Ovary (tissue), 9 donors: ENCODE measurements around the gene IL21R. TPM values are rescaled to one million over a fixed set of nuclear protein-coding genes. Genes with fewer than 3 reads are reported as not detected.

Experiments
- DNase-seq, 5 donors: peaks; one replicate each; pipeline ENCODE4 v3.0.0-alpha.2; 2019 to 2020
- H3K27ac ChIP-seq, 2 donors: fragments of 200-600 bp; one replicate each; pipeline versions ENCODE4 v1.5.1 to v1.8.0; 2019 to 2022
- H3K27me3 ChIP-seq: fragments of 200-600 bp; one replicate; pipeline ENCODE4 v1.8.0; 2022
- H3K36me3 ChIP-seq: fragments of 200-600 bp; sonication (generic); one replicate; pipeline ENCODE4 v1.5.1; 2019
- H3K4me1 ChIP-seq: one replicate; pipeline ENCODE4 v1.8.1; 2013; ENCODE audit warnings: mild to moderate bottlenecking, moderate library complexity; ENCODE audit not compliant: insufficient read depth
- H3K4me3 ChIP-seq: fragments of 200-600 bp; sonication (generic); one replicate; pipeline ENCODE4 v1.5.1; 2017
- H3K9me3 ChIP-seq, 2 donors: fragments of 200-600 bp in 1 of 2; sonication (generic) in 1 of 2; one replicate each; pipeline versions ENCODE4 v1.5.1 to v1.8.1; 2013 to 2019; ENCODE audit warnings: mild to moderate bottlenecking in 1 of 2, moderate library complexity in 1 of 2
- CTCF ChIP-seq, 3 donors: fragments of 450-650 bp in 2 of 3; fragments of 200-600 bp in 1 of 3; IDR thresholded peaks; one replicate each; pipeline versions ENCODE4 v1.5.1 to v1.8.0; 2016 to 2022; ENCODE audit warnings: antibody characterized with exemption in 3 of 3, mild to moderate bottlenecking in 1 of 3
- EP300 ChIP-seq: sonication (generic); formaldehyde crosslinking; IDR thresholded peaks from one replicate; pipeline ENCODE4 v1.6.1; 2017; ENCODE audit warnings: antibody characterized with exemption
- POLR2A ChIP-seq: fragments of 450-650 bp; IDR thresholded peaks from one replicate; pipeline ENCODE4 v1.6.1; 2017; ENCODE audit warnings: antibody characterized with exemption, mild to moderate bottlenecking, moderate library complexity
- WGBS, 3 donors: extraction: QIAGEN DNeasy Blood & Tissue Kit in 1 of 3; methylation state at CpG; one replicate each; pipeline versions ENCODE4 v1.1.5 to v1.1.7; 2013 to 2017; 5-methylcytosine and 5-hydroxymethylcytosine counted together
- intact Hi-C, 4 donors: fragments of 100-400 bp; cut with DNase I; formaldehyde crosslinking; loops; one replicate each; pipeline versions ENCODE4 v1.11.0 to v1.15.1; 2022 to 2023
- polyA plus RNA-seq, 2 donors: library from polyadenylated mRNA; stranded (reverse); fragments of 200-250 nt in 1 of 2; fragments of 350-450 nt in 1 of 2; fragmentation: Illumina TruSeq in 1 of 2; extraction: RNeasy Lipid Tissue Mini Kit (QIAGEN cat#74804) in 1 of 2; gene quantifications; one replicate each; pipeline ENCODE4 v1.2.3, GENCODE V29; 2013 to 2014
- total RNA-seq, 7 donors: library from RNA; depleted of rRNA in 2 of 7; stranded (reverse); fragments of >200 nt in 2 of 7; fragmentation: NEBNext Ultra II Directional in 3 of 7; extraction: Animal tissue kit (Norgen Biotek cat#: 25700) in 3 of 7; gene quantifications; one replicate each; pipeline versions ENCODE4 v1.1.0 to v1.2.4, GENCODE V29; 2016 to 2023
- donor health status: DM: no; HTN: no; CAD: no; lungs with moderate emphysema.
- donor health status: DM: no; HTN: no; CAD: no.
- donor health status: Bipolar disorder and iron deficiency.
- donor health status: DM: yes; HTN: yes; CAD: no.
- donor health status: DM: no; HTN: no; CAD: no.
- donor health status: DM: yes; HTN: yes; CAD: no.

Gene IL21R
- total and polyA plus RNA-seq, 9 donors: 0.01 to 1.00 (median 0.23) TPM; not detected in 2

GRCh38 chr16:27481282-27481934 is 79.4 kb downstream of the IL21R start:
- TF ChIP-seq CTCF (IDR thresholded peaks at IDR 0.05): no peak
- no peak for TF ChIP-seq EP300
- TF ChIP-seq POLR2A: no peak
- no peak for DNase-seq

GRCh38 chr16:27482397-27483087 is 80.6 kb downstream of the IL21R start:
- no peaks in the 10 kb centered on the region for H3K36me3 ChIP-seq
- no peak for TF ChIP-seq CTCF (IDR thresholded peaks at IDR 0.05)
- TF ChIP-seq EP300: no peak
- TF ChIP-seq POLR2A: no peak
- H3K27me3 ChIP-seq: no peaks in the 10 kb centered on the region
- intact Hi-C loops: no loop called here
- no peak overlapping the region for H3K4me3 ChIP-seq
- H3K4me1 ChIP-seq: no peaks in the 10 kb centered on the region
- no peaks in the 10 kb centered on the region for H3K9me3 ChIP-seq
- no peak for DNase-seq
- H3K27ac ChIP-seq: no peak overlapping the region
- 86 to 93% (median 91%) methylated on average over 10 of the region's 10 CpGs for WGBS, 3 donors

More at GRCh38 chr16:27481282-27481934, 79.4 kb downstream of the IL21R start:
- H3K36me3 ChIP-seq: no peaks in the 10 kb centered on the region
- 87 to 90% (median 89%) methylated on average over 15 of the region's 15 CpGs for WGBS, 3 donors
- intact Hi-C loops: no loop called here
- H3K9me3 ChIP-seq: no peaks in the 10 kb centered on the region
- H3K27me3 ChIP-seq: no peaks in the 10 kb centered on the region
- no peak overlapping the region for H3K4me3 ChIP-seq
- H3K27ac ChIP-seq: no peak overlapping the region
- no peaks in the 10 kb centered on the region for H3K4me1 ChIP-seq

- 82 to 93% (median 82%) methylated on average over 5 of the region's 5 CpGs for WGBS, 3 donors
Measured at GRCh38 chr16:27483088-27483437, 81.1 kb downstream of the IL21R start.

GRCh38 chr16:27483624-27484023 is 81.7 kb downstream of the IL21R start:
- H3K4me1 ChIP-seq: no peaks in the 10 kb centered on the region
- no peak for TF ChIP-seq EP300
- TF ChIP-seq POLR2A: no peak
- no peak for TF ChIP-seq CTCF (IDR thresholded peaks at IDR 0.05)
- H3K36me3 ChIP-seq: no peaks in the 10 kb centered on the region
- intact Hi-C loops: no loop called here
- H3K27ac ChIP-seq: no peak overlapping the region
- 92 to 95% (median 94%) methylated on average over 5 of the region's 5 CpGs for WGBS, 3 donors
- no peak for DNase-seq
- H3K27me3 ChIP-seq: no peaks in the 10 kb centered on the region
- H3K4me3 ChIP-seq: no peak overlapping the region
- H3K9me3 ChIP-seq: no peaks in the 10 kb centered on the region

More at GRCh38 chr16:27483088-27483437, 81.1 kb downstream of the IL21R start:
- Histone ChIP-seq H3K4me1 (no peaks in the 10 kb centered on the region), H3K4me3 (no peak overlapping the region), H3K27ac (no peak overlapping the region), H3K9me3 (no peaks in the 10 kb centered on the region), H3K27me3 (no peaks in the 10 kb centered on the region), H3K36me3 (no peaks in the 10 kb centered on the region)
- no peak for DNase-seq
- TF ChIP-seq EP300 (no peak), CTCF (IDR thresholded peaks at IDR 0.05) (no peak), POLR2A (no peak)
- intact Hi-C loops: no loop called here
